Spinal cord (tissue), 10 donors: ENCODE data around the gene UCMA. TPM values are rescaled to one million over a fixed set of nuclear protein-coding genes. Genes with fewer than 3 reads are reported as not detected.

Experiments
- DNase-seq, 6 donors: peaks; one replicate each; pipeline versions ENCODE4 v3.0.0 to v3.0.0-alpha.2; 2013 to 2015; ENCODE audit warnings: low spot score in 6 of 6, low read depth in 4 of 6
- H3K27ac ChIP-seq: one replicate; pipeline ENCODE4 v1.5.1; 2013; ENCODE audit warnings: low read depth, low read length, control low read depth
- H3K27me3 ChIP-seq: one replicate; pipeline ENCODE4 v1.6.1; 2013; ENCODE audit warnings: low read length; ENCODE audit not compliant: control insufficient read depth, insufficient read depth
- H3K36me3 ChIP-seq: one replicate; pipeline ENCODE4 v1.6.1; 2013; ENCODE audit warnings: low read length; ENCODE audit not compliant: control insufficient read depth, insufficient read depth
- H3K4me1 ChIP-seq: one replicate; pipeline ENCODE4 v1.6.1; 2013; ENCODE audit warnings: low read length; ENCODE audit not compliant: control insufficient read depth, insufficient read depth
- H3K4me3 ChIP-seq: one replicate; pipeline ENCODE4 v1.5.1; 2013; ENCODE audit warnings: low read depth, low read length, control low read depth
- H3K9me3 ChIP-seq: one replicate; pipeline ENCODE4 v1.6.1; 2013; ENCODE audit warnings: low read length; ENCODE audit not compliant: control insufficient read depth, insufficient read depth
- WGBS: methylation state at CpG from one replicate; pipeline ENCODE4 v1.1.5; 2013; ENCODE audit warnings: missing lambda C conversion rate; ENCODE audit not compliant: insufficient coverage; 5-methylcytosine and 5-hydroxymethylcytosine counted together
- polyA plus RNA-seq, 2 donors: library from polyadenylated mRNA; unstranded; fragments of 120-200 nt; gene quantifications; one replicate each; pipeline ENCODE4 v1.2.1, GENCODE V29; 2013; ENCODE audit not compliant: insufficient read length in 2 of 2
- small RNA-seq: library from RNA; depleted of rRNA; stranded (forward); fragments of <200 nt; gene quantifications from one replicate; pipeline ENCODE3, GENCODE V24; 2014; ENCODE audit warnings: low replicate concordance
- total RNA-seq, 2 donors: library from RNA; depleted of rRNA in 1 of 2; stranded (reverse); fragments of 120-200 nt in 1 of 2; fragments of >200 nt in 1 of 2; gene quantifications; one replicate each; pipeline versions ENCODE4 v1.2.3 to v1.2.4, GENCODE V29; 2013 to 2014
- donor health status: healthy.

The UCMA gene
- total and polyA plus RNA-seq, 4 donors: 0.41 to 0.94 (median 0.42) TPM; not detected in 1

DNA sequence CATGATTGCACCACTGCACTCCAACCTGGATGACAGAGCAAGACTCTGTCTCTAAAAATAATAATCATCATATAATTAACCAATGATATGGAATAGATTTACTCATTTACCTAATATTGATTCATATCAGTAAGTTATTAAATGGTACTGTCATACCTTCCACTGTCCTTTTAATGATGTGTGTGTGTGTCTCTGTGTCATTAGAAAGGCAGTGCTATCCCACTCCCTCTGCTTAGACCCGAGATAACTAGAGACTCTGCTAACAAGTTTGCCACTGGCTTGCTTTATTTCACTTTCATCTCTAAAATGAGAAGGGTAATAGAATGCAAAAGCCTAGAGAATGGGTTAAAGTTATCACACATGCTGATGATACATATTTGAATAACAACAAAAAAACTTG lies 51.8 kb downstream of the UCMA start:
- no peak for DNase-seq
- H3K36me3 ChIP-seq: no peaks in the 10 kb centered on the region
- no peaks in the 10 kb centered on the region for H3K9me3 ChIP-seq
- H3K4me3 ChIP-seq: no peak overlapping the region
- no peaks in the 10 kb centered on the region for H3K27me3 ChIP-seq
- H3K27ac ChIP-seq: no peak overlapping the region
- no CpG with 5 or more reads among the region's 1 CpG for WGBS
- no peaks in the 10 kb centered on the region for H3K4me1 ChIP-seq

DNA sequence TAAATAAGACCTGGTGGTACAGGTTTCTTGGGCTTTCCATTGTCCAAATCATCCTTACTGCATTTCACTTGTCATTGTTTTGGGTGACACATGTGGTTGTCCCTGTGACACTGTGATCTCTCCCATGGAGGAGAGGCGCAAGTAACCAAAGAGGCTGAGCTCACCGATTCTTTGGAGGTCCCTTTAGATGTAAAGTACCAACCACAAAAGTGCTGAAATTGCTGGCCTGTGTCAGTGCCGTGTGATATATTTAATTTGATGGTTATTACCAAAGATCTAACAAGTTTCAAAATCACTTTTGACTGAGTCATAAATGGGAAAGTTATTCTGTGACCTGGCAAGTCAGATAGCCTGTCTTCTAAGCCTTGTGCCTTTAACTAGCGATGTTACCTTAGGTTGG lies 53.4 kb downstream of the UCMA start:
- Histone ChIP-seq H3K27me3 (no peaks in the 10 kb centered on the region), H3K4me3 (no peak overlapping the region), H3K27ac (no peak overlapping the region), H3K9me3 (no peaks in the 10 kb centered on the region), H3K4me1 (no peaks in the 10 kb centered on the region), H3K36me3 (no peaks in the 10 kb centered on the region)
- DNase-seq: no peak
- WGBS: no CpG with 5 or more reads among the region's 4 CpGs

DNA sequence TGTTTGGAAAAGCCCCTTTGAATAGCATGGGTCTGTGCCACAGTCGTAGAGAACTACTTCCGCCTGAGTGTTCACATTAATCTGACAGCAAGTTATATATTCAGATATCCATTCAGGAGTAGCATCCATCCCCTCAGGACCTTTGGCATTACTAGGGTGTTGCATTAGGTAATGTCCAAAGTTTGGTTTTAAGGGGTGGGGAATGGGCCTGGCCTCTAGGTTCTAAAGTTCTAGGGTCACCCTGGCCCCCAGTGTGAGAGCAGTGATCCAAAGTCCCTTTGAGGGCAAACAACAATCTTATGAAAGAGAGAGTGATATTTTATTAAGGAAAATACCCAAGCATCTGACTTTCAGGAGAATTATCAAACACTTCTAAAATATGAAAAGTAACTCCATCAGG lies 60.6 kb downstream of the UCMA start:
- no peaks in the 10 kb centered on the region for H3K4me1 ChIP-seq
- no peaks in the 10 kb centered on the region for H3K36me3 ChIP-seq
- H3K9me3 ChIP-seq: no peaks in the 10 kb centered on the region
- no CpG with 5 or more reads among the region's 2 CpGs for WGBS
- no peak for DNase-seq
- no peak overlapping the region for H3K4me3 ChIP-seq
- no peak overlapping the region for H3K27ac ChIP-seq
- no peaks in the 10 kb centered on the region for H3K27me3 ChIP-seq

Small RNA genes lying within 50 kb of the gene (small RNA-seq; reads per million reads assigned to genes)
- gene RNU6-6P: not detected

Other genes with a start within 250 kb of the UCMA start
- 10 to 100 TPM; 21.2 to 65.1 TPM for gene CCDC3, start 232.7 kb downstream of the UCMA start, total RNA-seq
- 10 to 100 TPM; 46.4 to 51.1 TPM for gene CCDC3, start 232.7 kb downstream of the UCMA start, polyA plus RNA-seq
- 10 to 100 TPM; 54.3 to 59.4 TPM for gene OPTN, start 134.2 kb downstream of the UCMA start, total RNA-seq
- 10 to 100 TPM; 62.6 to 68.5 TPM for gene OPTN, start 134.2 kb downstream of the UCMA start, polyA plus RNA-seq
- gene MCM10, start 72.8 kb downstream of the UCMA start, total RNA-seq: 1 to 10 TPM; 4.4 to 5.4 TPM
- 1 to 10 TPM; 5.2 to 5.4 TPM for gene MCM10, start 72.8 kb downstream of the UCMA start, polyA plus RNA-seq
- gene PHYH, start 65.7 kb upstream of the UCMA start, total RNA-seq: 10 to 100 TPM; 23.1 to 29.7 TPM
- gene PHYH, start 65.7 kb upstream of the UCMA start, polyA plus RNA-seq: 10 to 100 TPM; 32.9 to 35.9 TPM
- 10 to 100 TPM; 53.3 to 66.0 TPM for gene SEPHS1, start 113.9 kb upstream of the UCMA start, total RNA-seq
- 100 to 1,000 TPM in 1 of 2 donors, 10 to 100 TPM in 1; 82.4 to 101 TPM for gene SEPHS1, start 113.9 kb upstream of the UCMA start, polyA plus RNA-seq